Measurements from ENCODE around the gene NPHS1. TPM values are rescaled to one million over a fixed set of nuclear protein-coding genes. Genes with fewer than 3 reads are reported as not detected.
"Not testable (repeated sequence)": the region's sequence is repeated elsewhere in the genome, so short reads cannot be mapped to it uniquely, and the experiment has no call there.

The NPHS1 gene, protein sequence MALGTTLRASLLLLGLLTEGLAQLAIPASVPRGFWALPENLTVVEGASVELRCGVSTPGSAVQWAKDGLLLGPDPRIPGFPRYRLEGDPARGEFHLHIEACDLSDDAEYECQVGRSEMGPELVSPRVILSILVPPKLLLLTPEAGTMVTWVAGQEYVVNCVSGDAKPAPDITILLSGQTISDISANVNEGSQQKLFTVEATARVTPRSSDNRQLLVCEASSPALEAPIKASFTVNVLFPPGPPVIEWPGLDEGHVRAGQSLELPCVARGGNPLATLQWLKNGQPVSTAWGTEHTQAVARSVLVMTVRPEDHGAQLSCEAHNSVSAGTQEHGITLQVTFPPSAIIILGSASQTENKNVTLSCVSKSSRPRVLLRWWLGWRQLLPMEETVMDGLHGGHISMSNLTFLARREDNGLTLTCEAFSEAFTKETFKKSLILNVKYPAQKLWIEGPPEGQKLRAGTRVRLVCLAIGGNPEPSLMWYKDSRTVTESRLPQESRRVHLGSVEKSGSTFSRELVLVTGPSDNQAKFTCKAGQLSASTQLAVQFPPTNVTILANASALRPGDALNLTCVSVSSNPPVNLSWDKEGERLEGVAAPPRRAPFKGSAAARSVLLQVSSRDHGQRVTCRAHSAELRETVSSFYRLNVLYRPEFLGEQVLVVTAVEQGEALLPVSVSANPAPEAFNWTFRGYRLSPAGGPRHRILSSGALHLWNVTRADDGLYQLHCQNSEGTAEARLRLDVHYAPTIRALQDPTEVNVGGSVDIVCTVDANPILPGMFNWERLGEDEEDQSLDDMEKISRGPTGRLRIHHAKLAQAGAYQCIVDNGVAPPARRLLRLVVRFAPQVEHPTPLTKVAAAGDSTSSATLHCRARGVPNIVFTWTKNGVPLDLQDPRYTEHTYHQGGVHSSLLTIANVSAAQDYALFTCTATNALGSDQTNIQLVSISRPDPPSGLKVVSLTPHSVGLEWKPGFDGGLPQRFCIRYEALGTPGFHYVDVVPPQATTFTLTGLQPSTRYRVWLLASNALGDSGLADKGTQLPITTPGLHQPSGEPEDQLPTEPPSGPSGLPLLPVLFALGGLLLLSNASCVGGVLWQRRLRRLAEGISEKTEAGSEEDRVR (N-terminal part only)
- not detected in 2 replicates for total RNA-seq (2014; rRNA removed; shearing (Covaris generic))

DNA sequence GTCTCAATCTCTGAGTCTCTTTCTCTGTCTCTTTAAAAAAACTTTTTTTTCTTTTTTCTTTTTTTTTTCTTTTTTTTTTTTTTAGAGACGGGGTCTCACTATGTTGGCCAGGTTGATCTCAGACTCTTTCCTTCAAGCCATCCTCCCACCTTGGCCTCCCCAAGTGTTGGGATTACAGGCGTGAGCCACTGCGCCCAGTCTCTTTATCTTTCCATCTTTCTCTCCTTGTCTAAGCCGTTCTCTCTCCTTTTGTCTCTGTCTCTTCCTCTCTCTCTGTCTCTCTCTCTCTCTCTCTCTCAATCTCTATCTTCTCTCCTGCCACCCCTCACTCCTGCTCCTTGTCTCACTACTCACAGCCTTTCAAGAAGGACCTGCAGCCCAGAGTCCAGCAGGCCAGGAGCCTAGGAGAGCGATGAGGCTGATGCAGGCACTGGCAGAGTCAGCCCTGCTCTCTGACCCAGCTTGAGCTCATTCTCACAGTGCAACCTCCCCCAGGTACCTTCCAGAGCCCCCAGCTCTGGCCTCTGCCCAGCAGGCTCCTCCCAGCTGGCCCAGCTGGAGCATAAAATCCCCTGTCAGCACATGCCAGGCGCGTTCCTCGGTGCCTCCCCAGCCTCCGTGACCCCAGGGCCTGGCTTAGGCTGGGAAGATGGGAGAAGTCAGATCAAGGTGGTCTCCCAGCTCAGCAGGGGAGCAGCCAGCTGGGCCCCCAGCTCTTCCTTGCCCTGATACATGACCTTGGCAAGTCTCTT, at the start of gene NPHS1:
Gene NPHS1, minus strand, starts transcription at position 476 of the 752 bp plus-strand sequence. CDS start 667 bp downstream, outside the sequence.
- DNase-seq (ENCODE audit: low spot score), result no peak

GRCh38 chr19:35901055-35901644, 48.8 kb upstream of the NPHS1 start:
- DNase-seq (ENCODE audit: low spot score), result no peak

GRCh38 chr19:35899547-35900214, 47.4 kb upstream of the NPHS1 start:
- peak; percentile 94 for DNase-seq (ENCODE audit: low spot score)

GRCh38 chr19:35898499-35898809, 46.1 kb upstream of the NPHS1 start:
- DNase-seq (ENCODE audit: low spot score), result no peak

DNA sequence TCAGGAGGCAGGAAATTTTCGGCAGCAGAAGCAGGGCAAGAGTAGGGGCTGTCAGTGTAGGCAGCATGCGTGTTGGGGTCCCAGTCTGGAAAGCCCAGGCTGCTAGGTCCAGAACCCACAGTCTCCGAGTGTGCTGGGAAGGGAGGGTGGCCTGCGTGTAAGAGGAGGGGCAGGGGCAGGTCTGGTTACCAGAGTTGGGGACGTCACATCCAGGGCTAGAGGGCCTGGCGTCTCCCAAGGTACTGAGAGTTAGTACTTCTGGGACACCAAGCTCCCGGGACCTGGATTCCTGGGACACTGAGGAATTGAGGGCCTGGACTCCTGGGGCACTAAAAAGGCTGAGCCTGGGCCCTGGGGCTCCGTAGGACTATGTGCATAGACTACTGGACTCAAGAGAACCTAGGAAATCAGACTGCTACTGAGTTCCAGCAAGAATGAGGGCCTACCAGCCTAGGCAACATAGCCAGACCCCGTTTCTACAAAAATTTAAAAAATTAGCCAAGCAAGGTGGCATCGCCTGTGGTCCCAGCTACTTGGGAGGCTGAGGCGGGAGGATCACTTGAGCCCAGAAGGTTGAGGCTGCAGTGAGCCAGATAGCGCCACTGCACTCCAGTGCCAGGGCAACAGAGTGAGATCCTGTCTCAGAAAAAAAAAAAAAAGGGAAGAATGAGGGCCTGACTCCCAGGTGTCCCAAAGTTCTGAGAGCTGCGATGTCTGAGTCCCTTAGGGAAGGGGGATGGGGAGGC, 45.6 kb upstream of the NPHS1 start:
- no peak for DNase-seq (ENCODE audit: low spot score)

DNA sequence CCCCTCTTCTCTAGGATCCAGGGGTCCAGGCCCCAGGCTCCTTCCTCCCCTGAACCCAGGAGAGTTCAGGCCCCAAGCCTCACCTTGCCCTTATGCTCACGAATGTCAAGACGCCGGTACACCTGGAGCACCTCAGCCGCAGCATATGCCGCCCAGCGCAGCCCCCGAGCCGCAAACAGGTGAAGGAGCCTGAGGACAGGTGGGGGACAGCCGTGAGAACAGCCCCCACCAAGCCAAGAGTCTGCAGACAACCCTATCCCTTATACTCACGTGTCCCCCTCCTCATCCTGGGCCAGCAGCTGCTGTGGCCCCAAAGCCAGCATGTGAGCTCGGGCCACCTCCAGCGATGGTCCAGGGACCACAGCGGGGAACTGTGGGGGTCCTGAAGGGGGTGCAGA, 44.3 kb upstream of the NPHS1 start:
- no peak for DNase-seq (ENCODE audit: low spot score)

DNA sequence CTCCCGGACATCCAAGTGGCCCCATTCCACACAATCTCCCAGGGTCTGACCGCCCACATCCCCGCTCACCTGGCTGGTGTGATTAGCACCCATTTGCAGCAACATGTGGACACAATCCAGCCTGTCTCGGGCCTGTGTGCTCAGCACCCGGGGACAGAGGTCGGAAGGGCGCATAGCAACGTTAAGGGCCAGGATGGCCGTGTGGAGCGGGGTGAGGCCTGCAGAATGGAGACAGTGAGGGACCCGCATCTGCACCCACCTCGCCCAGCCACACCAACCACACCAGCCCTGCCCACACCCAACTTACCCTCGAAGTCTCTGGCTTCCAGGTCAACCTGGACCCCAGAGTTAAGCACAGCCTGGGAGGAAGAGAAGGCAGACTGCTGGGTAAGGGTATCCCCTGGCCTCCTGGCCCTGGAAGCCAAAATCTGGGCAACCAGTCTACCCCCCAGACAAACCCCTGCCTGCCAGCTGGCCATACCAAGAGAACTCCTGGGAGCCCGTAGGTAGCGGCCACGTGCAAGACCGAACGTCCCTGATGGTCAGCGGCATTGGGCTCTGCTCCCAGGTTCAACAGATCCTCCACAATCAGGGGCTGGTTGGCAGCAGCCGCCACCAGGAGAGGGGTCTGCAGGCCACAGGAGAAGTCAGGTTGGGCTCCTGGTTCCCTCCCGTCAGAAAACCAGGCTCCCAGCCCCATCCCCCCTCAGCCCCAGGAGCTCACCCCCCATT, 43.8 kb upstream of the NPHS1 start:
- DNase-seq (ENCODE audit: low spot score), result no peak

- no peak for DNase-seq (ENCODE audit: low spot score)
Observed at GRCh38 chr19:35894342-35894741, 42.0 kb upstream of the NPHS1 start.

DNA sequence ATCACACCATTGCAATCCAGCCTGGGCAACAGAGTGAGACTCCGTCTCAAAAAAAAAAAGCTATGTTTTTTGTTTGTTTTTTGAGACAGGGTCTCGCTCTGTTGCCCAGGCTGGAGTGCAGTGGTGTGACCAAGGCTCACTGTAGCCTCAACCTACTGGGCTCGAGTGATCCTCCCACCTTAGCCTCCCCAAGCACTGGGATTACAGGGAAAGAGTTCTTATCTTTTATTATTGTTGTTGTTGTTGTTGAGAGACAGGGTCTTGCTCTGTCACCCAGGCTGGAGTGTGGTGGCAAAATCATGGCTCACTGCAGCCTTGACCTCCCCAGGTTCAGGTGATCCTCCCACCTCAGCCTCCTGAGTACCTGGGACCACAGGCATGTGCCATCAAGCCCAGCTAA, 39.5 kb upstream of the NPHS1 start:
- not testable (repeated sequence) for DNase-seq (ENCODE audit: low spot score)

DNA sequence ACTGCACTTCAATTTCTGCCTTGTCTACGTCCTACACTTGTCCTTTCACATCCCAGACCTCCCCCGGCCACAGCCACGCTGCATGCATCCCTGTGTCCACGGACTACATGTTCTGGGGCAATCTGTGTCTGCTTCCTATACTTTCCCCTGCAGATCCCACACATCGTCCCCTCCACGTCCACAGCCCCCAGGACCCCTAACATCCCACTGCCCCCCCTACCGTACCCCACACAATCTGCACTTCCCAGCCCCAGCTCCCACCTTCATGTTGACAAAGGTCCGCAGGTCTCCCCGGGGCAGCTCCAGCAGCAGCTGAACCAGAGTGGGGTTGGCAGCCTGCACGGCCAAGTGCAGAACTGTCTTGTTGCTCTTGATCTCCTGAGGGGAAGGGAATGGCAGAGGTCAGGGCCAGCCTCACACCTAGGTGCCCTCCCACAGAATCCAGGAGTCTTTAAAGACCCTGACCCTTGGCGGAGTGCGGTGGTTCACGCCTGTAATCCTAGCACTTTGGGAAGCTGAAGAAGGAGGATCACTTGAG, 37.9 kb upstream of the NPHS1 start:
- no peak for DNase-seq (ENCODE audit: low spot score)

DNA sequence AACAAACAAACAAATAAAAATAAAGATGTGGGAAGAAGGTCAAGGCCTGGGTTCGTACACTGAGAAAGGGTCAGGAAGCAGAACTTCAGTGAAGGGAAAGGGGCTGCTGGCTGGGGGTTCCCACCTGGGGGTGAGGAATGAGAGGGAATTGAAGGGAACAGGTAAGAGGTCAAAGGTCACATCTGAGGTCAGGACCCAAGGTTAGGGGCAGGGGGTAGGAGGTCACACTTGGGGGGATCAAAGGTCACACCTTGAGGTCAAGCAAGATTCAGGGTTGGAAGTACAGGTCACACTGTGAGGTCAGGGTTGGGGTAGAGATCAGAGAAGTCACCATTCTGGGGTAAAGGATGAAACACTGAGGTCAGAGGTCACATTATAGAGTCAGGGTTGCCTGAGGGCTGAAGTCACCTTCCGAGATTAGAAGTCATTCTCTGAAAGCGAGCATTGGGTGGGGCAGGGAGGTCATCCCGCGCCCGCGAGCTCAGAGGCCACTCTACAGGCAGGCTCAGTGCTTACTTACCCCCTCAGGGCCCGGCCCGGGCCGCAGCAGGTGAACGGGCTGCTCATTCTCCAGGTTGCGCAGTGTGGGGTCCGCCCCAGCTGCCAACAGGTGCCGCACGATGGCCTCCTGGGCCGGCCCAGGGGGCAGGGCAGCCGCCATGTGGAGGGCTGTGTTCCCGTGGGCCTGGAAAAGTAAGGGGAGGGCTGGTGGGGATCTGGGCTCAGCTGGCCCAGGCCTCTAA, 37.2 kb upstream of the NPHS1 start:
- no peak for DNase-seq (ENCODE audit: low spot score)

- DNase-seq (ENCODE audit: low spot score), result no peak
Observed at GRCh38 chr19:35888398-35888797, 36.1 kb upstream of the NPHS1 start.

GRCh38 chr19:35887197-35887596, 34.9 kb upstream of the NPHS1 start:
- DNase-seq (ENCODE audit: low spot score), result no peak

- no peak for DNase-seq (ENCODE audit: low spot score)
Observed at GRCh38 chr19:35885904-35886303, 33.6 kb upstream of the NPHS1 start.

GRCh38 chr19:35885225-35885738, 33.0 kb upstream of the NPHS1 start:
- no peak for DNase-seq (ENCODE audit: low spot score)

DNA sequence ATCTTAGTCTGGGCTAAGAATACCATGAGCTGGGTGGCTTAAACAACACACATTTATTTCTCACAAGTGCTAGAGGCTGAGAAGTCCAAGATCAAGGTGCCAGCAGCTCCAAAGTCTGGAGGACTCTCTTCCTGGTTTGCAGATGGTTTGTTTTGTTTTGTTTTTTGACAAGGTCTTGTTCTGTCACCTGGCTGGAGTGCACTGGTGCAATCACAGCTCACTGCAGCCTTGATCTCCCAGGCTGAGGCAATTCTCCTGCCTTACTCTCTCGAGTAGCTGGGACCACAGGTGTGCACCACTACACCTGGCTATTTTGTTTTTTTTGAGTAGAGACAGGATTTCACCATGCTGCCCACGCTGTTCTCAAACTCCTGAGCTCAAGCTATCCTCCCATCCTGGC, 31.6 kb upstream of the NPHS1 start:
- DNase-seq (ENCODE audit: low spot score), result no peak

DNA sequence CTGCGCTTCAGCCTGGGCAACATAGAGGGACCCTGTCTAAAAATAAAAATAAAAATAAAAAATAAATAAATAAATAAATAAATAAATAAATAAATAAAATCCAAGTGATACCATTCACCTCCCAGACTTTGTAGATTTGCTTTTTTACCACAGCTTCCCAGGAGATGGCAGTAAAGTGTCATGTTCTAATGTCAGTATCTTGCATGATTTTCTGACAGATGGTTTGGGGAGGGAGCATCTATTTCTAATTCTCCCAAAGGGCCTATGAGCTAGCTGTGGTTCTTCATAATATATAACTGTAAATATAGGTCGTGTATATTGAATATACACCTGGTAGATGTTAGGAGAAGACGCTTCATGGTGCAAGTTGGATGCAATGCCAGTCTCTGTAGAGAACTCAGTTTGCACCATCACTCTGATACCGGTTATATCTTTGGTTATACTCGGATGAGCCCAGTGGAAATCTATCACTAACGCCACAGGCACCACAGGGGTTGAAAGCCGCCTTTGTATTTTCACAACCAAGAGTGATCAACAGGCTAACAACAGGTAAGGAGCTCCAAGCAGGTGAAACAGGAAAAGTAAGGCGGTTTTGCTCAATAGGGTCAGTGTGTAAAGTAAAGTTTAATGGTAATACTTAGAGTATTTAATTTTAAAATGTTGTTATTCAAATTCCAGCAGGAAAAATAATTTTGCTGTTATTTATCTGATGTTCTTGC, 30.0 kb upstream of the NPHS1 start:
- DNase-seq (ENCODE audit: low spot score), result peak; percentile 90

All from HT-29 (cell line).